HUES48 (cell line): Measurements from ENCODE around the gene TRIM22.

Experiments
- H3K27ac ChIP-seq: one replicate; pipeline ENCODE4 v1.7.0; 2013; ENCODE audit warnings: low read depth, low read length, inconsistent platforms
- H3K27me3 ChIP-seq: 2 replicates; pipeline ENCODE4 v1.6.1; 2013; ENCODE audit warnings: mild to moderate bottlenecking, low read length; ENCODE audit not compliant: control insufficient read depth, insufficient read depth
- H3K36me3 ChIP-seq: 2 replicates; pipeline ENCODE4 v1.6.1; 2013; ENCODE audit warnings: low read length; ENCODE audit not compliant: control insufficient read depth, insufficient read depth
- H3K4me1 ChIP-seq: 2 replicates; pipeline ENCODE4 v1.6.1; 2013; ENCODE audit warnings: mild to moderate bottlenecking, low read length; ENCODE audit not compliant: control insufficient read depth, insufficient read depth
- H3K4me3 ChIP-seq: 2 replicates; pipeline ENCODE4 v1.5.1; 2013; ENCODE audit warnings: mild to moderate bottlenecking, low read depth, low read length
- H3K9ac ChIP-seq: 2 replicates; pipeline ENCODE4 v1.6.1; 2013; ENCODE audit warnings: mild to moderate bottlenecking, low read depth, low read length, moderate library complexity
- H3K9me3 ChIP-seq: 2 replicates; pipeline ENCODE4 v1.6.1; 2013; ENCODE audit warnings: low read length; ENCODE audit not compliant: control insufficient read depth, insufficient read depth

TRIM22 gene

GRCh38 chr11:5746614-5747013, 57.0 kb downstream of the TRIM22 start:
- H3K9ac ChIP-seq, result no peak overlapping the region
- H3K9me3 ChIP-seq, result no peaks in the 10 kb centered on the region
- H3K27me3 ChIP-seq, result no peaks in the 10 kb centered on the region
- no peaks in the 10 kb centered on the region for H3K4me1 ChIP-seq
- no peaks in the 10 kb centered on the region for H3K36me3 ChIP-seq
- no peak overlapping the region for H3K27ac ChIP-seq
- H3K4me3 ChIP-seq, result no peak overlapping the region

- Histone ChIP-seq H3K4me1 (no peaks in the 10 kb centered on the region), H3K9me3 (no peaks in the 10 kb centered on the region), H3K4me3 (no peak overlapping the region)
Measured at GRCh38 chr11:5749836-5750235, 60.2 kb downstream of the TRIM22 start.

GRCh38 chr11:5753943-5754342, 64.4 kb downstream of the TRIM22 start, which contains the start of gene OR52N4:
Gene OR52N4 (plus strand): TSS chr11:5754243. CDS start chr11:5754741, 498 bp downstream.
- Histone ChIP-seq H3K9me3 (no peaks in the 10 kb centered on the region), H3K27me3 (no peaks in the 10 kb centered on the region), H3K36me3 (no peaks in the 10 kb centered on the region), H3K4me3 (no peak within 1 kb of the TSS), H3K9ac (no peak within 1 kb of the TSS), H3K27ac (no peak within 1 kb of the TSS), H3K4me1 (no peaks in the 10 kb centered on the region)

More at GRCh38 chr11:5749836-5750235, 60.2 kb downstream of the TRIM22 start:
- Histone ChIP-seq H3K27me3 (no peaks in the 10 kb centered on the region), H3K36me3 (no peaks in the 10 kb centered on the region), H3K27ac (no peak overlapping the region), H3K9ac (no peak overlapping the region)
